ENCODE results near the gene TRAF1.

DNA sequence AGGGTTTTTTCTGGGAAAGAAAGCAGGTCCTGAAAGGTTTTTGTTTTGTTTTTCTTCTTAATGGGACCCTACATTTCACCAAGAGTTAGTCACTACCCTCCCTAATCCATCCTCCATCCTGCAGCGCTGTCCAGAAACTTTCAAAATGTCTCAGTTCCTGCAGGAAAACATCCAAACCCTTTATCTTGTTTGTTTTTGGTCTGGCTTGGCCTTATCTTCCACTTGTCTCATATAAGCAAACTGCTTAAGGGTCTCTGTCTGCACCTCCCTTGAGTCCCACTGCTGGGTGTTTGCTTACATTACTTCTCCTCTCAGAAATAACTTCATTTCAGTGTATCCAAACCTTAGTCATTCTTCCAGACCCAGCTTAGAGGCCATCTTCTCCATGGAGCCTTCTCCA, 11.0 kb upstream of the TRAF1 start:
- TF ChIP-seq, protein P1, sequence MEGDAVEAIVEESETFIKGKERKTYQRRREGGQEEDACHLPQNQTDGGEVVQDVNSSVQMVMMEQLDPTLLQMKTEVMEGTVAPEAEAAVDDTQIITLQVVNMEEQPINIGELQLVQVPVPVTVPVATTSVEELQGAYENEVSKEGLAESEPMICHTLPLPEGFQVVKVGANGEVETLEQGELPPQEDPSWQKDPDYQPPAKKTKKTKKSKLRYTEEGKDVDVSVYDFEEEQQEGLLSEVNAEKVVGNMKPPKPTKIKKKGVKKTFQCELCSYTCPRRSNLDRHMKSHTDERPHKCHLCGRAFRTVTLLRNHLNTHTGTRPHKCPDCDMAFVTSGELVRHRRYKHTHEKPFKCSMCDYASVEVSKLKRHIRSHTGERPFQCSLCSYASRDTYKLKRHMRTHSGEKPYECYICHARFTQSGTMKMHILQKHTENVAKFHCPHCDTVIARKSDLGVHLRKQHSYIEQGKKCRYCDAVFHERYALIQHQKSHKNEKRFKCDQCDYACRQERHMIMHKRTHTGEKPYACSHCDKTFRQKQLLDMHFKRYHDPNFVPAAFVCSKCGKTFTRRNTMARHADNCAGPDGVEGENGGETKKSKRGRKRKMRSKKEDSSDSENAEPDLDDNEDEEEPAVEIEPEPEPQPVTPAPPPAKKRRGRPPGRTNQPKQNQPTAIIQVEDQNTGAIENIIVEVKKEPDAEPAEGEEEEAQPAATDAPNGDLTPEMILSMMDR (IDR thresholded peaks at IDR 0.05), result no peak
- no peak for TF ChIP-seq POLR2AphosphoS5 (IDR thresholded peaks at IDR 0.05)

All from breast epithelium (tissue), 3 donors.